ENCODE results near the gene UNC5C. TPM values are rescaled to one million over a fixed set of nuclear protein-coding genes. Genes with fewer than 3 reads are reported as not detected.

UNC5C gene
- not detected in 2 replicates for polyA plus RNA-seq (2011; rRNA removed)
- not detected in 2 replicates for polyA minus RNA-seq (2011; rRNA and poly(A)+ RNA removed)

DNA sequence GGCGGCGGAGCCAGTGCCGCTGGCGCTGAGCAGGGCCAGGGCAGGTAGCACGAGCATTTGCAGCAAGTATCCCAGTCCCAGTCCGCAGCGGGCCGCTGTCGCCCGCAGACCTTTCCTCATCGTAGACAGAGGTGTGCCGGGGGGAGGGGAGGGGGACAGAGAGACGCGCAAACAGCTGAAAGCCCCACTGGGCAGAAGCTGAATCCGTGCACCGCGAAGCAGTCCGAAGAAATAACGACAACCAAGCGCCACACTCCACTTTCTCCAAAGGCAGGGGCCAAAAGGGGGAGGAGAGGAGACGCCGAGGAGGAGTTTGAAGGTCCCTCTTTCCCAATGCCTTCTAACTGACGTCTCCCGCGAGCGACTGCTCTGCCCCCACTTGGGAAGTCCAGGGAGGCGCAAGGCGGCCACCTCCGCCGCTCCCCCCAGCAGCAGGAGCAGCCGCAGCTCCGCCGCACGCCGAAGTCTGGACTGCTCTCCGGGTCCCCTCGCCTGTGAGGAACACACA lies at the start of gene UNC5C:
UNC5C (minus strand) TSS at position 236 of the 508 bp plus-strand sequence.
- TF ChIP-seq, protein P1, sequence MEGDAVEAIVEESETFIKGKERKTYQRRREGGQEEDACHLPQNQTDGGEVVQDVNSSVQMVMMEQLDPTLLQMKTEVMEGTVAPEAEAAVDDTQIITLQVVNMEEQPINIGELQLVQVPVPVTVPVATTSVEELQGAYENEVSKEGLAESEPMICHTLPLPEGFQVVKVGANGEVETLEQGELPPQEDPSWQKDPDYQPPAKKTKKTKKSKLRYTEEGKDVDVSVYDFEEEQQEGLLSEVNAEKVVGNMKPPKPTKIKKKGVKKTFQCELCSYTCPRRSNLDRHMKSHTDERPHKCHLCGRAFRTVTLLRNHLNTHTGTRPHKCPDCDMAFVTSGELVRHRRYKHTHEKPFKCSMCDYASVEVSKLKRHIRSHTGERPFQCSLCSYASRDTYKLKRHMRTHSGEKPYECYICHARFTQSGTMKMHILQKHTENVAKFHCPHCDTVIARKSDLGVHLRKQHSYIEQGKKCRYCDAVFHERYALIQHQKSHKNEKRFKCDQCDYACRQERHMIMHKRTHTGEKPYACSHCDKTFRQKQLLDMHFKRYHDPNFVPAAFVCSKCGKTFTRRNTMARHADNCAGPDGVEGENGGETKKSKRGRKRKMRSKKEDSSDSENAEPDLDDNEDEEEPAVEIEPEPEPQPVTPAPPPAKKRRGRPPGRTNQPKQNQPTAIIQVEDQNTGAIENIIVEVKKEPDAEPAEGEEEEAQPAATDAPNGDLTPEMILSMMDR (IDR thresholded peaks at IDR 0.05; ENCODE audit: insufficient read depth, low read depth, low read length): no peak
- H3K27me3 ChIP-seq (ENCODE audit: control insufficient read depth, insufficient read depth, low read length): peaks cover 4% of the 10 kb centered on the region
- H3K36me3 ChIP-seq (ENCODE audit: control insufficient read depth, insufficient read depth, low read length): no peaks in the 10 kb centered on the region
- DNase-seq (ENCODE audit: low read depth): no peak
- ChIA-PET CTCF (no interaction called here), POLR2A (no interaction called here)
- peak within 1 kb of the TSS; percentile 28 for H3K4me3 ChIP-seq (ENCODE audit: low read depth, low read length)

DNA sequence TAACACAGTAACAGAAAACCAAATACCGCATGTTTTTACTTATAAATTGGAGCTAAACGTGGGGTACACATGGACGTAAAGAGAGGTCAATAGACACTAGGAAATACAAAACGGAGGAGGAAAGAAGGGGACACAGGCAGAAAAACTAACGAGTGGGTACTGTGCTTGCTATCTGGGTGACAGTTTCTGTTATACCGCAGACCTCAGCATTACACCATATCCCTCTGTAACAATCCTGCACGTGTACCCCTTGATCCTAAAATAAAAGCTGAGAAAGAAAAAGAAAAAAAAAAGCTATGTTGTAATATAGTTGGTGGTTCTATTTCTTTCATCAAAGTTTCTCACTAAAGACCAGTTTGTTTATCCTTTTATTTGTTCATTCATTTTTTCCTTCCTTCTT lies 47.9 kb upstream of the UNC5C start:
- TF ChIP-seq, protein P1 (IDR thresholded peaks at IDR 0.05; ENCODE audit: insufficient read depth, low read depth, low read length): no peak
- DNase-seq (ENCODE audit: low read depth): no peak
- POLR2A ChIA-PET: no interaction called here
- H3K27me3 ChIP-seq (ENCODE audit: control insufficient read depth, insufficient read depth, low read length): no peaks in the 10 kb centered on the region
- no peaks in the 10 kb centered on the region for H3K36me3 ChIP-seq (ENCODE audit: control insufficient read depth, insufficient read depth, low read length)
- CTCF ChIA-PET: no interaction called here
- no peak overlapping the region for H3K4me3 ChIP-seq (ENCODE audit: low read depth, low read length)

DNA sequence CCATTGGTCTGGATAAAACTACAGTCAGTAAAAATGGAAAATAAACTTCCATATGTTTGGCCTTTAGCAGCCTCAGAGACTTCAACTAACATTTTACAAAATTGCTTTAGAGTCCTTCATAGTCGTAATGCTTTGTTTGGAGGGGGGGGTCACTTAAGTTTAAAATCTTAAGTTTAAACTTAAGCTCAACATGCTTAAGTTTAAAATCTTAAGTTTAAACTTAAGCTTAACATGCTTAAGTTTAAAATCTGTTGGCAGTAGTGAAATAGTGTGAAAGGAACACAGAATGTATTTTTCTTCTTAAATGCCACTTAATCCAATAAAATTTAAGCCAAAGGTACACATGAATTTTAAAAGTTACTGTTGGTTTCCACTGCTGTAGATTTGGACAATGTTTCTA lies 45.9 kb upstream of the UNC5C start:
- CTCF ChIA-PET: no interaction called here
- DNase-seq (ENCODE audit: low read depth): no peak
- POLR2A ChIA-PET: no interaction called here
- TF ChIP-seq, protein P1 (IDR thresholded peaks at IDR 0.05; ENCODE audit: insufficient read depth, low read depth, low read length): no peak
- H3K27me3 ChIP-seq (ENCODE audit: control insufficient read depth, insufficient read depth, low read length): no peaks in the 10 kb centered on the region
- H3K36me3 ChIP-seq (ENCODE audit: control insufficient read depth, insufficient read depth, low read length): no peaks in the 10 kb centered on the region
- no peak overlapping the region for H3K4me3 ChIP-seq (ENCODE audit: low read depth, low read length)

DNA sequence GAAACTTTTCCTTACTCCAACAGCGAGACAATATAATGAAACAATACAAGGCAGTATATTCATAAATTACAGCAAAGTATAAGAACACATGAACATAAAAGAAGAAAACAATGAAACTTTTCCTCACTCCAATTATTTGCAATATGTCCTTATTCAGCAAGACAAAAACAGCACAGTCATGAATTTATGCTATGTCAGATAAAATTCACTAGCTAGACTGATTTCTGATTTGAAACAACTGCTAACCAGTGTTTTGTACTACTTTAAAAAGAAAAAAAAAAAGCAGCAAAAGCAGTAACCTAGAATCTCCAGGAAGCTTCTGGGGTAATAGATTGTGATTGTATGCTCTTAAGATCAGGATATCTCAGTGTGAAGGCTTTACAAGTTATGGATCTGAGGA lies 45.2 kb upstream of the UNC5C start:
- Histone ChIP-seq H3K36me3 (ENCODE audit: control insufficient read depth, insufficient read depth, low read length) (no peaks in the 10 kb centered on the region), H3K4me3 (ENCODE audit: low read depth, low read length) (no peak overlapping the region), H3K27me3 (ENCODE audit: control insufficient read depth, insufficient read depth, low read length) (no peaks in the 10 kb centered on the region)
- TF ChIP-seq, protein P1 (IDR thresholded peaks at IDR 0.05; ENCODE audit: insufficient read depth, low read depth, low read length): no peak
- no peak for DNase-seq (ENCODE audit: low read depth)
- ChIA-PET CTCF (no interaction called here), POLR2A (no interaction called here)

DNA sequence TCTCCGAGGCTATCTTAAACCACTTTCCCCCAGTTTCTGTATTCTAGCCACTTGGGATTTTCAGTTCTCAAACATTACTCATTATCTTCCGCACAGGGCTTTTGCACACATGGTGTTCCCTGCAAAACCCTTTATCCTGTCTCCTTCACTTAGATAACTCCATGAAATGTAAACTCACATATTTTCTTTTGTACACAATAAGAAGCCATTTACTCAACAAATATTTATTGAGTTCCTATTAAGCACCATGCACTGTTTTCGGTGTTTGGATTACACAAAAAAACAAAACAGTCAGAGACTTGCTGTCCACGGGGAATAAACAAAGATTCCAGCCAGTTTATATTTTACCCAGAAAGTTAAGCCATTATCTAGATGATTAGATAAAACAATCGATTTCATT lies 42.5 kb upstream of the UNC5C start:
- no peaks in the 10 kb centered on the region for H3K36me3 ChIP-seq (ENCODE audit: control insufficient read depth, insufficient read depth, low read length)
- H3K4me3 ChIP-seq (ENCODE audit: low read depth, low read length): no peak overlapping the region
- H3K27me3 ChIP-seq (ENCODE audit: control insufficient read depth, insufficient read depth, low read length): no peaks in the 10 kb centered on the region
- CTCF ChIA-PET: no interaction called here
- TF ChIP-seq, protein P1 (IDR thresholded peaks at IDR 0.05; ENCODE audit: insufficient read depth, low read depth, low read length): no peak
- POLR2A ChIA-PET: no interaction called here
- DNase-seq (ENCODE audit: low read depth): no peak
